Upper lobe of right lung (tissue), 1 donor: ENCODE data around the gene AP4B1. TPM values are rescaled to one million over a fixed set of nuclear protein-coding genes. Genes with fewer than 3 reads are reported as not detected.

Source experiments
- ATAC-seq: fragments of 200-7000 bp; cut with Tn5 transposase; one replicate; pipeline ENCODE4 v1.9.1; 2020; ENCODE audit warnings: mild to moderate bottlenecking, moderate library complexity
- DNase-seq: peaks from one replicate; pipeline ENCODE4 v3.0.0-alpha.2; 2020
- H3K27ac ChIP-seq: fragments of 200-600 bp; one replicate; pipeline ENCODE4 v1.8.0; 2022
- H3K27me3 ChIP-seq: fragments of 200-600 bp; one replicate; pipeline ENCODE4 v1.8.0; 2022; ENCODE audit warnings: mild to moderate bottlenecking
- H3K36me3 ChIP-seq: fragments of 200-600 bp; one replicate; pipeline ENCODE4 v1.8.0; 2022
- H3K4me1 ChIP-seq: fragments of 200-600 bp; one replicate; pipeline ENCODE4 v1.8.0; 2022
- H3K4me3 ChIP-seq: fragments of 200-600 bp; one replicate; pipeline ENCODE4 v1.8.0; 2022; ENCODE audit warnings: mild to moderate bottlenecking
- H3K9me3 ChIP-seq: fragments of 200-600 bp; one replicate; pipeline ENCODE4 v1.8.0; 2022
- CTCF ChIP-seq: fragments of 200-600 bp; IDR thresholded peaks from one replicate; pipeline ENCODE4 v1.8.0; 2022; ENCODE audit warnings: antibody characterized with exemption
- intact Hi-C: fragments of 100-400 bp; cut with DNase I; formaldehyde crosslinking; loops from one replicate; pipeline ENCODE4 v1.11.0; 2022
- total RNA-seq: library from RNA; stranded (reverse); fragmentation: NEBNext Ultra II Directional; extraction: Animal tissue kit (Norgen Biotek cat#: 25700); gene quantifications from one replicate; pipeline ENCODE4 v1.2.1, GENCODE V29; 2021
- donor health status: DM: no; HTN: yes; CAD: no; lungs with severe emphysema.

AP4B1 gene
- total RNA-seq, 1 donor from 2014 or later, result 16.1 TPM

- intact Hi-C loops, result no loop called here
- H3K27ac ChIP-seq, result peak overlapping the region; percentile 51
- no peak for TF ChIP-seq CTCF
- ATAC-seq (peak; percentile 79), DNase-seq (no peak)
- no peaks in the 10 kb centered on the region for H3K4me1 ChIP-seq
- no peaks in the 10 kb centered on the region for H3K27me3 ChIP-seq
- H3K4me3 ChIP-seq, result no peak overlapping the region
- H3K36me3 ChIP-seq, result peaks cover 39% of the 10 kb centered on the region
- no peaks in the 10 kb centered on the region for H3K9me3 ChIP-seq
These were observed 8.2 kb upstream of the AP4B1 start for GRCh38 chr1:113912594-113913311.

- H3K27me3 ChIP-seq, result no peaks in the 10 kb centered on the region
- intact Hi-C loops, result no loop called here
- no peaks in the 10 kb centered on the region for H3K9me3 ChIP-seq
- peak overlapping the region; percentile 88 for H3K27ac ChIP-seq
- DNase-seq (no peak), ATAC-seq (peak; percentile 0)
- H3K36me3 ChIP-seq, result peaks cover 31% of the 10 kb centered on the region
- peak overlapping the region; percentile 76 for H3K4me3 ChIP-seq
- no peak for TF ChIP-seq CTCF
- peaks cover 10% of the 10 kb centered on the region for H3K4me1 ChIP-seq
These were observed 849 bp upstream of the AP4B1 start for GRCh38 chr1:113905435-113905861.

- no peaks in the 10 kb centered on the region for H3K27me3 ChIP-seq
- ATAC-seq (no peak), DNase-seq (no peak)
- intact Hi-C loops, result no loop called here
- H3K36me3 ChIP-seq, result peaks cover 36% of the 10 kb centered on the region
- H3K27ac ChIP-seq, result peak overlapping the region; percentile 88
- H3K4me3 ChIP-seq, result peak overlapping the region; percentile 76
- H3K9me3 ChIP-seq, result no peaks in the 10 kb centered on the region
- H3K4me1 ChIP-seq, result peaks cover 10% of the 10 kb centered on the region
- no peak for TF ChIP-seq CTCF
These were observed 316 bp downstream of the AP4B1 start for GRCh38 chr1:113904293-113904673.

- TF ChIP-seq CTCF, result no peak
- H3K4me1 ChIP-seq, result peaks cover 10% of the 10 kb centered on the region
- H3K4me3 ChIP-seq, result peak overlapping the region; percentile 76
- H3K9me3 ChIP-seq, result no peaks in the 10 kb centered on the region
- DNase-seq, result no peak
- no peaks in the 10 kb centered on the region for H3K27me3 ChIP-seq
- intact Hi-C loops, result no loop called here
- H3K27ac ChIP-seq, result peak overlapping the region; percentile 88
- ATAC-seq, result no peak
- H3K36me3 ChIP-seq, result peaks cover 31% of the 10 kb centered on the region
These were observed 902 bp downstream of the AP4B1 start for GRCh38 chr1:113903501-113904292.

GRCh38 chr1:113901191-113901590 is 3.4 kb downstream of the AP4B1 start:
- Histone ChIP-seq H3K9me3 (no peaks in the 10 kb centered on the region), H3K27ac (no peak overlapping the region), H3K36me3 (peaks cover 38% of the 10 kb centered on the region), H3K4me1 (peaks cover 15% of the 10 kb centered on the region), H3K27me3 (no peaks in the 10 kb centered on the region), H3K4me3 (no peak overlapping the region)
- TF ChIP-seq CTCF, result no peak
- DNase-seq, result no peak
- ATAC-seq, result no peak
- intact Hi-C loops, result no loop called here
